GM21529 (cell line): ENCODE results near the gene YIPF1.
"Not testable (repeated sequence)": the region's sequence is repeated elsewhere in the genome, so short reads cannot be mapped to it uniquely, and the experiment has no call there.

Experiments used
- ATAC-seq: cut with Tn5 transposase; IDR thresholded peaks from one replicate; pipeline ENCODE4 v1.9.1; 2021; ENCODE audit not compliant: unreplicated experiment

The YIPF1 gene

GRCh38 chr1:53842347-53842746, 47.2 kb downstream of the YIPF1 start:
- no peak for ATAC-seq

- ATAC-seq: no peak
Measured at GRCh38 chr1:53838654-53838974, 51.0 kb downstream of the YIPF1 start.

GRCh38 chr1:53837924-53838653, 51.5 kb downstream of the YIPF1 start, which contains the start of gene NDC1:
NDC1 (minus strand) TSS chr1:53838296; CDS start chr1:53838261, 35 bp downstream.
- ATAC-seq: peak; percentile 86

- no peak for ATAC-seq
Measured at GRCh38 chr1:53837646-53837923, 52.0 kb downstream of the YIPF1 start.

- no peak for ATAC-seq
Measured at GRCh38 chr1:53835491-53835890, 54.1 kb downstream of the YIPF1 start.

- no peak for ATAC-seq
Measured at GRCh38 chr1:53834776-53835175, 54.8 kb downstream of the YIPF1 start.

- ATAC-seq: no peak
Measured at GRCh38 chr1:53833393-53833792, 56.2 kb downstream of the YIPF1 start.

GRCh38 chr1:53826367-53826766, 63.2 kb downstream of the YIPF1 start:
- ATAC-seq: no peak

- ATAC-seq: no peak
Measured at GRCh38 chr1:53825306-53825705, 64.3 kb downstream of the YIPF1 start.

GRCh38 chr1:53822931-53823330, 66.7 kb downstream of the YIPF1 start:
- no peak for ATAC-seq

- ATAC-seq: no peak
Measured at GRCh38 chr1:53821380-53821779, 68.2 kb downstream of the YIPF1 start.

- no peak for ATAC-seq
Measured at GRCh38 chr1:53819387-53819786, 70.2 kb downstream of the YIPF1 start.

- ATAC-seq: not testable (repeated sequence)
Measured at GRCh38 chr1:53816584-53816983, 73.0 kb downstream of the YIPF1 start.

- not testable (repeated sequence) for ATAC-seq
Measured at GRCh38 chr1:53815484-53815883, 74.1 kb downstream of the YIPF1 start.

GRCh38 chr1:53811414-53811851, 78.2 kb downstream of the YIPF1 start:
- no peak for ATAC-seq

GRCh38 chr1:53810497-53810896, 79.1 kb downstream of the YIPF1 start:
- no peak for ATAC-seq

GRCh38 chr1:53810007-53810406, 79.6 kb downstream of the YIPF1 start:
- no peak for ATAC-seq

GRCh38 chr1:53807916-53808315, 81.7 kb downstream of the YIPF1 start:
- ATAC-seq: no peak

- no peak for ATAC-seq
Measured at GRCh38 chr1:53804791-53805505, 84.6 kb downstream of the YIPF1 start.

GRCh38 chr1:53804181-53804580, 85.4 kb downstream of the YIPF1 start:
- no peak for ATAC-seq
